ENCODE measurements around the gene SMARCAL1. TPM values are rescaled to one million over a fixed set of nuclear protein-coding genes. Genes with fewer than 3 reads are reported as not detected.

Gene SMARCAL1
- total and polyA plus RNA-seq, 2 donors (not counting 1 experiment from before 2014, with no cell fraction given) = 20.2 to 46.7 TPM

DNA sequence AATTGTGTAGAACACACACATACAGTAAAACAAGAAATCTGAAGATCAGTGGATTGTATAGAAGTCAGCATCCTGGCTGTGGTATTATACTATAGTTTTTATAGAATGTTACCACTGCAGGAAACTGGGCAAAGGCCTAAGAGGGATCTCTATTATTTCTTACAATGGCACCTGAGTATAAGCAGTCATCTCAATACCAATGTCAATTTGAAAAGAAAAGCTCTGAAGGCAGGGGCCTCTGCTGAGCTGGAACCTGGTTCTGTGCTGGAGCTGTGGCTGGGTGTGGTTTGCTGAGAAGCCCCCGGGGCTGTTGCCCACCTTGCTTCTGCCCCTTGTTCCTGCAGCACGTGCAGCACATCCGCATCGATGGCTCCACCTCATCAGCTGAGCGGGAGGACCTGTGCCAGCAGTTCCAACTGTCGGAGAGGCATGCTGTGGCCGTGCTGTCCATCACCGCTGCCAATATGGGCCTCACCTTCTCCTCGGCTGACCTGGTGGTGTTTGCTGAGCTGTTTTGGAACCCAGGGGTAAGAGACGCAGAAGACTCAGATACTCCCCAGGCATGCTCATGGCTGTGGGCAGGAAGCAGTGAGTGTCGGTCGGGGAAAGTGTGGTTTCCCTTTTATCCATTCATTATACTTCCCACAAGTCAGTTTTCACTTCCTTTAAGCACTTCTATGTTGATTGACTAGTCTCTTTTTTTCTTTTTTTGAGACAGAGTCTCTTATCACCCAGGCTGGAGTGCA lies 62.8 kb downstream of the SMARCAL1 start:
- H3K9me3 ChIP-seq (ENCODE audit: control extremely low read depth in 1 of 3, control insufficient read depth in 2 of 3, insufficient read depth in 1 of 3, low read length in 2 of 3) = no peaks in the 10 kb centered on the region
- ChIA-PET POLR2A (no interaction called here), CTCF (no interaction called here)
- peaks cover 0 to 30% of the 10 kb centered on the region in 2 experiments for H3K36me3 ChIP-seq (replicated peaks in 1 of 2; ENCODE audit: control extremely low read depth in 1 of 2, control insufficient read depth in 1 of 2, extremely low read depth in 1 of 2, insufficient read depth in 2 of 2, low read length in 1 of 2)
- no peak overlapping the region for H3K4me3 ChIP-seq (ENCODE audit: control extremely low read depth in 1 of 5, extremely low read depth in 1 of 5, insufficient read depth in 1 of 5, low read depth in 2 of 5, low read length in 4 of 5)
- intact Hi-C loops (cut with micrococcal nuclease) = no loop called here
- no peaks in the 10 kb centered on the region for H4K20me1 ChIP-seq (ENCODE audit: control insufficient read depth, insufficient read depth, low read length, poor library complexity, severe bottlenecking)
- H2AFZ ChIP-seq (ENCODE audit: insufficient read depth, low read depth, low read length, poor library complexity, severe bottlenecking) = peak overlapping the region; percentile 37
- peaks cover 10 to 11% of the 10 kb centered on the region in 2 donors for H3K4me1 ChIP-seq (ENCODE audit: control insufficient read depth in 2 of 2, insufficient read depth in 2 of 2, low read length in 2 of 2)
- Mint-ChIP-seq H3K4me1 (peaks cover 13% of the 10 kb centered on the region), H3K27me3 (no peaks in the 10 kb centered on the region), H3K9me3 (ENCODE audit: insufficient read depth) (no peaks in the 10 kb centered on the region), H3K27ac (peak overlapping the region; percentile 8), H3K4me3 (peak overlapping the region; percentile 52)
- no peak overlapping the region for H3K9ac ChIP-seq (ENCODE audit: low read length)
- no peaks in the 10 kb centered on the region for H3K27me3 ChIP-seq (replicated peaks in 1 of 4; ENCODE audit: control extremely low read depth in 1 of 4, control insufficient read depth in 3 of 4, insufficient read depth in 4 of 4, low read length in 3 of 4)
- ATAC-seq (ENCODE audit: low read depth) (peak; percentile 17), DNase-seq (peak; percentile 27)
- TF ChIP-seq, protein P1, sequence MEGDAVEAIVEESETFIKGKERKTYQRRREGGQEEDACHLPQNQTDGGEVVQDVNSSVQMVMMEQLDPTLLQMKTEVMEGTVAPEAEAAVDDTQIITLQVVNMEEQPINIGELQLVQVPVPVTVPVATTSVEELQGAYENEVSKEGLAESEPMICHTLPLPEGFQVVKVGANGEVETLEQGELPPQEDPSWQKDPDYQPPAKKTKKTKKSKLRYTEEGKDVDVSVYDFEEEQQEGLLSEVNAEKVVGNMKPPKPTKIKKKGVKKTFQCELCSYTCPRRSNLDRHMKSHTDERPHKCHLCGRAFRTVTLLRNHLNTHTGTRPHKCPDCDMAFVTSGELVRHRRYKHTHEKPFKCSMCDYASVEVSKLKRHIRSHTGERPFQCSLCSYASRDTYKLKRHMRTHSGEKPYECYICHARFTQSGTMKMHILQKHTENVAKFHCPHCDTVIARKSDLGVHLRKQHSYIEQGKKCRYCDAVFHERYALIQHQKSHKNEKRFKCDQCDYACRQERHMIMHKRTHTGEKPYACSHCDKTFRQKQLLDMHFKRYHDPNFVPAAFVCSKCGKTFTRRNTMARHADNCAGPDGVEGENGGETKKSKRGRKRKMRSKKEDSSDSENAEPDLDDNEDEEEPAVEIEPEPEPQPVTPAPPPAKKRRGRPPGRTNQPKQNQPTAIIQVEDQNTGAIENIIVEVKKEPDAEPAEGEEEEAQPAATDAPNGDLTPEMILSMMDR (IDR thresholded peaks at IDR 0.05) = no peak
- H3K79me2 ChIP-seq (ENCODE audit: control insufficient read depth, insufficient read depth, low read length) = no peaks in the 10 kb centered on the region
- H3K4me2 ChIP-seq (replicated peaks; ENCODE audit: low read depth, low read length, poor library complexity, severe bottlenecking) = peak overlapping the region; percentile 63
- 4% methylated on average over 11 of the region's 12 CpGs for WGBS (ENCODE audit: insufficient coverage)
- peak overlapping the region in 1 of 2 donors; percentile 35 for H3K27ac ChIP-seq (ENCODE audit: low read length in 2 of 2)

DNA sequence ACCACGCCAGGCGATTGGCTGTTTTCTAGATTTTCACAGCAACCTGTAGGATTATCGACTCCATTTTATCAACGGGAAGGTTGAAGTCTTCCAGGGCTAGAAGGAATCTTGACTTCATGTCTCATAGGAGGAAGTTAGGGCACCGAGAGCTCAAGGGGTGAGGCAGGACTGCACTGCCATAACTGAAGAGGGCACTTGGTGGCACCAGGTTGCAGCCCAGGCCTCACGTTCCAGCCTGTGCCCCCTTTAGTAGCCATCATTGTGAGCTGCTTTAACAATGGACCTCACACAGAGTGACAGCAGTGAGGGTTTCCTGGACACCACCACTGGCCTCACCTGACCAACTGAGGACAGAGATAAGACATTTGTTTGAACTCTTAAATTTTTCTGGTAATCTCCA lies 63.5 kb downstream of the SMARCAL1 start:
- Histone ChIP-seq H4K20me1 (ENCODE audit: control insufficient read depth, insufficient read depth, low read length, poor library complexity, severe bottlenecking) (no peaks in the 10 kb centered on the region), H3K4me1 (ENCODE audit: control insufficient read depth in 2 of 2, insufficient read depth in 2 of 2, low read length in 2 of 2) (peaks cover 10 to 11% of the 10 kb centered on the region in 2 donors), H3K79me2 (ENCODE audit: control insufficient read depth, insufficient read depth, low read length) (no peaks in the 10 kb centered on the region), H3K9me3 (ENCODE audit: control extremely low read depth in 1 of 3, control insufficient read depth in 2 of 3, insufficient read depth in 1 of 3, low read length in 2 of 3) (no peaks in the 10 kb centered on the region), H3K27me3 (replicated peaks in 1 of 4; ENCODE audit: control extremely low read depth in 1 of 4, control insufficient read depth in 3 of 4, insufficient read depth in 4 of 4, low read length in 3 of 4) (no peaks in the 10 kb centered on the region), H3K9ac (ENCODE audit: low read length) (no peak overlapping the region), H2AFZ (ENCODE audit: insufficient read depth, low read depth, low read length, poor library complexity, severe bottlenecking) (no peak overlapping the region), H3K4me3 (ENCODE audit: control extremely low read depth in 1 of 5, extremely low read depth in 1 of 5, insufficient read depth in 1 of 5, low read depth in 2 of 5, low read length in 4 of 5) (no peak overlapping the region), H3K27ac (ENCODE audit: low read length in 2 of 2) (peak overlapping the region in 1 of 2 donors; percentile 35), H3K36me3 (replicated peaks in 1 of 2; ENCODE audit: control extremely low read depth in 1 of 2, control insufficient read depth in 1 of 2, extremely low read depth in 1 of 2, insufficient read depth in 2 of 2, low read length in 1 of 2) (peaks cover 0 to 30% of the 10 kb centered on the region in 2 experiments), H3K4me2 (replicated peaks; ENCODE audit: low read depth, low read length, poor library complexity, severe bottlenecking) (peak overlapping the region; percentile 63)
- no peak for ATAC-seq (ENCODE audit: low read depth)
- Mint-ChIP-seq H3K4me3 (no peak overlapping the region), H3K4me1 (peaks cover 13% of the 10 kb centered on the region), H3K27me3 (no peaks in the 10 kb centered on the region), H3K9me3 (ENCODE audit: insufficient read depth) (no peaks in the 10 kb centered on the region), H3K27ac (no peak overlapping the region)
- ChIA-PET POLR2A (no interaction called here), CTCF (no interaction called here)
- intact Hi-C loops (cut with micrococcal nuclease) = no loop called here
- TF ChIP-seq, protein P1 (IDR thresholded peaks at IDR 0.05) = no peak
- TF ChIP-seq EZH2 (IDR thresholded peaks at IDR 0.05; ENCODE audit: borderline replicate concordance, insufficient read depth, low read depth, low read length, poor library complexity, severe bottlenecking) = no peak
- 89% methylated on average over 6 of the region's 6 CpGs for whole genome bisulfite sequencing (ENCODE audit: insufficient coverage)
- no peak for DNase-seq

All from B cell (primary cell).